ENCODE data around the gene TJAP1. TPM values are rescaled to one million over a fixed set of nuclear protein-coding genes. Genes with fewer than 3 reads are reported as not detected.
A peak's percentile ranks its signal among the peaks of the same experiment; 100 is the strongest.

The TJAP1 gene, protein sequence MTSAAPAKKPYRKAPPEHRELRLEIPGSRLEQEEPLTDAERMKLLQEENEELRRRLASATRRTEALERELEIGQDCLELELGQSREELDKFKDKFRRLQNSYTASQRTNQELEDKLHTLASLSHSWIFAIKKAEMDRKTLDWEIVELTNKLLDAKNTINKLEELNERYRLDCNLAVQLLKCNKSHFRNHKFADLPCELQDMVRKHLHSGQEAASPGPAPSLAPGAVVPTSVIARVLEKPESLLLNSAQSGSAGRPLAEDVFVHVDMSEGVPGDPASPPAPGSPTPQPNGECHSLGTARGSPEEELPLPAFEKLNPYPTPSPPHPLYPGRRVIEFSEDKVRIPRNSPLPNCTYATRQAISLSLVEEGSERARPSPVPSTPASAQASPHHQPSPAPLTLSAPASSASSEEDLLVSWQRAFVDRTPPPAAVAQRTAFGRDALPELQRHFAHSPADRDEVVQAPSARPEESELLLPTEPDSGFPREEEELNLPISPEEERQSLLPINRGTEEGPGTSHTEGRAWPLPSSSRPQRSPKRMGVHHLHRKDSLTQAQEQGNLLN
- total RNA-seq: 31.8 and 33.1 TPM in 2 replicates
- 28.4 and 29.9 TPM in 2 replicates for polyA plus RNA-seq
- polyA plus RNA-seq (2011; cell fraction: cytosol; rRNA removed): 21.7 and 25.2 TPM in 2 replicates
- 82.3 and 91.6 TPM in 2 replicates for polyA plus RNA-seq (2011; cell fraction: nucleus; rRNA removed)
- polyA plus RNA-seq (2012): 14.6 and 15.7 TPM in 2 replicates
- polyA minus RNA-seq: 15.9 and 16.6 TPM in 2 replicates
- polyA minus RNA-seq (2011; cell fraction: cytosol; rRNA and poly(A)+ RNA removed): 13.4 TPM
- 14.7 and 15.2 TPM in 2 replicates for polyA minus RNA-seq (2011; cell fraction: nucleus; rRNA and poly(A)+ RNA removed)
- percentile 57 among the genes with signal in this experiment for Bru-seq, nascent RNA
- BruChase-seq, experiment 1, labeled RNA remaining after a 6-hour chase: percentile 66 among the genes with signal in this experiment
- BruChase-seq, experiment 2, labeled RNA remaining after a 2-hour chase: percentile 62 among the genes with signal in this experiment
- long read RNA-seq, transcript TJAP1-205 (10 exons, 2,665 nt): major isoform, 10 of 50 reads
- long read RNA-seq, partial matches to known transcripts: 4 of 50 reads
- long read RNA-seq, other reads (novel, unspliced or antisense): 35 of 50 reads

DNA sequence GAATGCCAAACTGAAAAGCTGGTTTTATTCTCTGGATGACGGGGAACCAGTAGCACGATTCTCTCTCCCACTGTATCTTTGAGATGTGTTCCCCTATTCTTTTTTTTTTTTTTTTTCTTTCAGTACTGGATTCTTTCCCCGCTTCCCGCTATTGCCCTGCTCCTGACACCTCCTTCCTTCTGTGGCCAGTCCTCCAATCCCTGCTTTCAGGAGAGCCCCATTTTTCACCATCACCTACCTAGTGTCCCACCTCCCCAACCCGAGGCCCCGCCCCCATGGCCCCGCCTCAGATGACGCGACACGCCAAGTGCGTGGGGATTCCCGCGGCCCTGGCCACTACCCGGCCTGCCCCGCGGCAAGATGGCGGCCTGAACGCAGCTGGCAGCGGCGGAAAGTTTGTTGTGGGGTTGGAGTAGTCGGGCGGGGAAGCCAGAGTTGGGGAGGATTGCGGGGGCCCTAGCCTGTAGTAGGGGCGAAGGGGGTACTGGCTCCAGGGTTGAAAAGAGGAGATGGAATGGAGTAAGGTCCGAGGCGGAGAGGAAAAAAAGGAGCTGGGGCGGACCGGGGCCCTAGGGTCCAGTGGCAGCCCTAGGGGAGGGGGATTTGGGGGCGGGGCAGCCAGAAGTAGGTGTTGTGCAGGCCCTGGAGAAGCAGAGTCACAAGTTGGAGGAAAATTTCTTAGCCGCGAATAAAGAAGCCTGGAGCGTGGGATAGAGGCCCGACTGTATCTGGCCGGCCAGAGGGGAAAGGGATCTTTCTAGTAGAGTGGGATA, at the start of gene TJAP1:
Gene TJAP1 (plus strand): TSS at position 336 of the 773 bp plus-strand sequence. CDS start 21,432 bp downstream, outside the sequence.
- DNase-seq (ENCODE audit: low read depth, low spot score) (peak; percentile 89), FAIRE-seq (peak; percentile 93)
- H3K79me2 ChIP-seq (ENCODE audit: control insufficient read depth, insufficient read depth, low read length): peaks cover 16% of the 10 kb centered on the region
- peak within 1 kb of the TSS; percentile 91 for H2AFZ ChIP-seq (ENCODE audit: low read depth, low read length)
- BruUV-seq (replicated peaks): no TSS peak
- H3K36me3 ChIP-seq (ENCODE audit: control insufficient read depth in 2 of 2, extremely low read depth in 1 of 2, insufficient read depth in 2 of 2, low read length in 2 of 2): no peaks in the 10 kb centered on the region
- intact Hi-C loops (cut with micrococcal nuclease): loop anchor here (2.0 kb wide), 1 partner anchor 23 kb away; the partner anchor contains the start of gene DLK2
- peaks cover 9% of the 10 kb centered on the region for H3K4me1 ChIP-seq (ENCODE audit: control insufficient read depth, extremely low read depth, insufficient read depth, low read length)
- dilution Hi-C loops (cut with MboI; ENCODE audit: extremely low pct_ligation_motif_present, low sequenced_read_pairs): no loop called here
- H3K27ac ChIP-seq (ENCODE audit: insufficient read depth, low read depth, low read length): peak within 1 kb of the TSS; percentile 58
- H3K4me3 ChIP-seq (replicated peaks in 1 of 3; ENCODE audit: insufficient read depth in 1 of 3, low read depth in 1 of 3, low read length in 3 of 3): peak within 1 kb of the TSS; percentile 82 to 96 (median 91)
- H3K9me3 ChIP-seq (replicated peaks; ENCODE audit: control insufficient read depth, insufficient read depth, low read length): no peaks in the 10 kb centered on the region
- ChIA-PET POLR2A (interaction anchor here (0.6 to 1.0 kb wide), 8 partner anchors 10 to 611 kb away, joined by 3 to 5 read pairs (median 4); partner anchors contain the start of gene POLR1C), CTCF (interaction anchor here (0.6 to 1.6 kb wide), 6 partner anchors 9 to 231 kb away, joined by 3 to 9 read pairs (median 4); no protein-coding TSS in a partner anchor)
- TF ChIP-seq POLR2AphosphoS5 (IDR thresholded peaks at IDR 0.05; ENCODE audit: insufficient read depth, low read depth, low read length) (peak; percentile 94), POLR2A (IDR thresholded peaks at IDR 0.05; ENCODE audit: low read depth, low read length) (peak; percentile 89)
- TF ChIP-seq, protein P1, sequence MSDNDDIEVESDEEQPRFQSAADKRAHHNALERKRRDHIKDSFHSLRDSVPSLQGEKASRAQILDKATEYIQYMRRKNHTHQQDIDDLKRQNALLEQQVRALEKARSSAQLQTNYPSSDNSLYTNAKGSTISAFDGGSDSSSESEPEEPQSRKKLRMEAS (IDR thresholded peaks at IDR 0.05; ENCODE audit: insufficient read depth, insufficient read length): no peak
- H3K9me1 ChIP-seq (replicated peaks; ENCODE audit: control insufficient read depth, extremely low read depth, insufficient read depth, low read length): no peaks in the 10 kb centered on the region
- H3K27me3 ChIP-seq (ENCODE audit: control insufficient read depth in 2 of 2, insufficient read depth in 2 of 2, low read length in 2 of 2): no peaks in the 10 kb centered on the region
- H4K20me1 ChIP-seq (replicated peaks; ENCODE audit: control insufficient read depth, extremely low read depth, insufficient read depth, low read length): no peaks in the 10 kb centered on the region
- H3K9ac ChIP-seq (replicated peaks; ENCODE audit: extremely low read depth, insufficient read depth, low read length): peak within 1 kb of the TSS; percentile 86
- H3K4me2 ChIP-seq (ENCODE audit: insufficient read depth, low read length): peak within 1 kb of the TSS; percentile 95
